Calu3 (cell line): ENCODE results near the gene PRDM7. TPM values are rescaled to one million over a fixed set of nuclear protein-coding genes. Genes with fewer than 3 reads are reported as not detected.

Experiments
- BruUV-seq: library from RNA; stranded (reverse); fragments of 400-500 nt; replicated peaks from 2 replicates; lab custom pipeline; 2021; lab: Mats Ljungman, UMichigan
- CTCF ChIA-PET: fragments of 300-600 bp; sonication (Branson Sonifier 250); formaldehyde crosslinking; loops from one replicate; lab custom pipeline; 2022; ENCODE audit warnings: antibody characterized with exemption; lab: Charles Lee
- DNase-seq: peaks from one replicate; pipeline ENCODE4 v3.0.0; 2022
- H3K27ac Mint-ChIP-seq: one replicate; pipeline ENCODE4 v1.8.0; 2022; ENCODE audit warnings: mixed read lengths; ENCODE audit not compliant: unreplicated experiment
- H3K27me3 Mint-ChIP-seq: one replicate; pipeline ENCODE4 v1.8.0; 2022; ENCODE audit warnings: mixed read lengths; ENCODE audit not compliant: unreplicated experiment
- H3K36me3 Mint-ChIP-seq: one replicate; pipeline ENCODE4 v1.8.0; 2022; ENCODE audit warnings: mild to moderate bottlenecking, moderate library complexity, mixed read lengths; ENCODE audit not compliant: insufficient read depth, unreplicated experiment
- H3K4me1 Mint-ChIP-seq: one replicate; pipeline ENCODE4 v1.8.0; 2022; ENCODE audit warnings: mild to moderate bottlenecking, low read depth, mixed read lengths; ENCODE audit not compliant: unreplicated experiment
- H3K4me3 Mint-ChIP-seq: one replicate; pipeline ENCODE4 v1.8.0; 2022; ENCODE audit warnings: mild to moderate bottlenecking, low read depth, moderate library complexity, mixed read lengths; ENCODE audit not compliant: unreplicated experiment
- H3K9me3 Mint-ChIP-seq: one replicate; pipeline ENCODE4 v1.8.0; 2022; ENCODE audit warnings: low read depth, mixed read lengths; ENCODE audit not compliant: unreplicated experiment
- CTCF ChIP-seq: fragments of 200-600 bp; IDR thresholded peaks from one replicate; pipeline ENCODE4 v1.8.0; 2022; ENCODE audit warnings: antibody characterized with exemption; ENCODE audit not compliant: unreplicated experiment
- intact Hi-C: fragments of 100-400 bp; cut with micrococcal nuclease; formaldehyde crosslinking; loops from one replicate; pipeline ENCODE4 v1.10.0; 2022; ENCODE audit not compliant: unreplicated experiment
- total RNA-seq: library from RNA; stranded (reverse); gene quantifications from 2 replicates; pipeline ENCODE4 v1.2.3, GENCODE V29; 2022

PRDM7 gene
- total RNA-seq, 1 experiment from 2014 or later, result not detected

DNA sequence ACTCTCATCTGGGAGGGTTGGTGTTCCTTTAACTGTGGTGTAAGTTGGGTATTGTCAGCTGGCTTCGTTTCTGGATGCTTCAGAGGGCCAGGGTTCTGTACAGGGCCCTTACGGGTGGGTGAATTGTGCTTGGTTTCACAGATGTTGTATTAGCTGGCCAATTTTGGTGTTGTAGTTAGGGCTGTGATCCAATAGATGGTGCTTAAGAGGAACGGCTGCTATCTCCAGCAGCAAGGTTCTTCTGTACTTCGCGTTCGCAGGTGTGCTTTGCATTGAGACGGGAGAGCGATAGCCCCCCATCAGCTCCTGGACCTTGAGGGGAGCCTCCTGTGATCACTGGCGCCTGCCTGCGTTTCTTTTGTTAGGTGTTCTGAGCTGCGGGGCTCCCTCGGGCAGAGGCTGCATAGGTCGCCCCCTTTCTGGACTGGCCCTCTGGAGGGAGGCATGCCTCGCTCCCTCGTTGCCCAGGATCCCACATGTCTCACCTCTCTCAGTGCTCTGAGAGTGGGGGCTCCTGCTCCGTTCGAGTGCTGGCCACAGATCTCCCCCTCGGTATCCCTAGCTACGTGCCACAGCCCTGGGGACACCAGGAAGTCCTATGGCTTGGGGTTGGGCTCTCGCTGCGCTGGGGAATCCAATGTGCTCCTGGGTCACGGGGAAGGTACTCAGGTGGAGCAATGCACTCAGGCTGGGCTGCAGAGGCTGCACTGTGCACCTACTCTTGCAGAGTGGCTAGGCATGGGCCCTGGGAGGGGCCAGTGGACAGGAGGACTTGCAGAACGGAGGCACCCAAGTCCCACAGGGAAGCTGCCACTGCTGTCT lies 837 bp upstream of the PRDM7 start:
- Mint-ChIP-seq H3K9me3 (no peaks in the 10 kb centered on the region), H3K4me3 (peak overlapping the region; percentile 62), H3K4me1 (peaks cover 25% of the 10 kb centered on the region), H3K36me3 (peaks cover 36% of the 10 kb centered on the region), H3K27me3 (peaks cover 24% of the 10 kb centered on the region), H3K27ac (peak overlapping the region; percentile 72)
- intact Hi-C loops, result loop anchor here (2.0 kb wide), 1 partner anchor 15 kb away; no protein-coding TSS in a partner anchor
- DNase-seq, result peak; percentile 16
- CTCF ChIA-PET, result no interaction called here
- no TSS peak for BruUV-seq
- TF ChIP-seq CTCF, result no peak

- Mint-ChIP-seq H3K4me3 (no peak overlapping the region), H3K9me3 (no peaks in the 10 kb centered on the region), H3K4me1 (peaks cover 13% of the 10 kb centered on the region), H3K36me3 (peaks cover 15% of the 10 kb centered on the region), H3K27ac (no peak overlapping the region), H3K27me3 (peaks cover 49% of the 10 kb centered on the region)
- intact Hi-C loops, result no loop called here
- DNase-seq, result no peak
- no TSS peak for BruUV-seq
- CTCF ChIA-PET, result no interaction called here
- TF ChIP-seq CTCF, result no peak
These were observed 4.6 kb downstream of the PRDM7 start for GRCh38 chr16:90072442-90073105.

DNA sequence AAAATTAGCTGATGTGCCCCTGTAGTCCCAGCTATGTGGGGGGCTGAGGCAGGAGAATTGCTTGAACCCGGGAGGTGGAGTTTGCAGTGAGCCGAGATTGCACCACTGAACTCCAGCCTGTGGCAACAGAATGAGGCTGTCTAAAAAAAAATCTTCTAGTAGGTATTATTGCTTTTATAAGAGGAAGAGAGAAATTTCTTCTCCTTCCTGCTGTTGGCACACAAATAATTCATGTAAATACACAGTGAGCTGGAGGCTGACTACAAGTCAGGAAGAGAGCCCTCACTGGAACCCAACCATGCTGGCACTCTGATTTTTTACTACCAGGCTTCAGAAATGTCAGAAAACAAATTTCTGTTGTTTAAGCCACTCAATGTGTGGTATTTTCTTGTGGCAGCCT lies 6.7 kb downstream of the PRDM7 start:
- TF ChIP-seq CTCF, result no peak
- Mint-ChIP-seq H3K4me3 (no peak overlapping the region), H3K4me1 (no peaks in the 10 kb centered on the region), H3K27ac (no peak overlapping the region), H3K36me3 (no peaks in the 10 kb centered on the region), H3K27me3 (peaks cover 32% of the 10 kb centered on the region), H3K9me3 (no peaks in the 10 kb centered on the region)
- CTCF ChIA-PET, result no interaction called here
- BruUV-seq, result no TSS peak
- DNase-seq, result no peak
- intact Hi-C loops, result no loop called here

DNA sequence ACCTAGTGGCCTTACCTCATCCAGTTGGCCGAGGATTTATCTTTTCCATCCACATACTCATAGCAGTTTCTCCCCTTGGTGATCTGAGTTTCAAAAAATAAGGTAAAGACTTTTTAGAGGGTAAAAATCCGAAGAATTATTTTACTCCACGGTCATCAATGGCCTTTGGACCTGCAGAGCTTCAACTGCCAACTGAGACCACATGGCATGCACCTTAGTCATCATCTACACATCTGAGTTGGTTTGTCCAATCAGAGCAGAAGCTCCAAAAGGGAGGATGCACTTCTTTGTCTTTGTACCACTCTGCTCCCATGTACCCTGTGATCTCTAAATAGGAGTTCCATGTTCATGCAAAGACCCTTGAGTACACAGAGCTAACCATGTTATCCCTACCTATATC lies 15.7 kb downstream of the PRDM7 start:
- Mint-ChIP-seq H3K9me3 (peaks cover 13% of the 10 kb centered on the region), H3K4me3 (no peak overlapping the region), H3K4me1 (peaks cover 6% of the 10 kb centered on the region), H3K27me3 (peaks cover 57% of the 10 kb centered on the region), H3K36me3 (no peaks in the 10 kb centered on the region), H3K27ac (no peak overlapping the region)
- intact Hi-C loops, result no loop called here
- no peak for DNase-seq
- no TSS peak for BruUV-seq
- no peak for TF ChIP-seq CTCF
- CTCF ChIA-PET, result no interaction called here
